DMS153 treated with DMSO at 0.1 percent for 48 hours (cell line): Measurements from ENCODE around the gene MYOCD.

Experiments
- DNase-seq: peaks from one replicate; lab custom pipeline; 2025; ENCODE audit not compliant: unreplicated experiment; lab: John Stamatoyannopoulos, UW

Gene MYOCD

DNA sequence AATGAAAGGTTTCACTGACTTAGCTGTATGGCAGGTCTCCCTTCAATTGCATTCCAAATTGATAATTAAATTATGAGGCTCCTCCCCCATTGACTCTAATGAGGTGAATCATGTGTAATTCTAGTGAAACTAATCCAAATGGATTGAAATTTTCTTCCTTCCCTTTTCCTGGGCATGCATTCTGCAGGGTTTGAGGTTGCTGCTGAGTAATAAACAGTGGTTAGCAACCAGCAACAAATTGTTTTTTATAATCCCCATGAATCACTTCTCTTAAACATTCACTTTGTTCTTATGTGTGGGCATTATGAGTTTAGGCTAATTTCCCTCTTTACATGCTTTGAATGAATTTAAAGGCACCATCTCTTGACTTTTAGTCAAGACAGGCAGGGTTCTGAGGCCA is 43.4 kb downstream of the MYOCD start:
- no peak for DNase-seq

DNA sequence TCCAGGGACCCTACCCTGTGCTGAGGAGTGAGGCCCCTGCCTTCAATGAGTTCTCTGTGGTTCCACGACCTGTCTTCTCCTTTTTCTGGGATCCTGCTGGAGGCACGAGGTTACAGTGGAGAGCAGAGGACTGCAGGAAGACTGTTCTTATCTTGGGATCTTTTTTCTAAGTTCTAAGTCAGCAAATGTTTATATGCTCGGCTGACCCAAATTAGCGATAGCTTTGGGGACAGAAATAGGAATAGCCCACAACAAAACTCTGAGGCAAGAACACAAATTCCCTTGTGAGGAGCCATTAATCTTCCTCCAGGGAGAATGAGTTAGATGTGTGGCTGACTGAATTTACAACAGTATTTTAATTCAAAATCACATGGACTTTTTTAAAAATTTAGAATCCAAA is 46.7 kb downstream of the MYOCD start:
- DNase-seq: no peak

DNA sequence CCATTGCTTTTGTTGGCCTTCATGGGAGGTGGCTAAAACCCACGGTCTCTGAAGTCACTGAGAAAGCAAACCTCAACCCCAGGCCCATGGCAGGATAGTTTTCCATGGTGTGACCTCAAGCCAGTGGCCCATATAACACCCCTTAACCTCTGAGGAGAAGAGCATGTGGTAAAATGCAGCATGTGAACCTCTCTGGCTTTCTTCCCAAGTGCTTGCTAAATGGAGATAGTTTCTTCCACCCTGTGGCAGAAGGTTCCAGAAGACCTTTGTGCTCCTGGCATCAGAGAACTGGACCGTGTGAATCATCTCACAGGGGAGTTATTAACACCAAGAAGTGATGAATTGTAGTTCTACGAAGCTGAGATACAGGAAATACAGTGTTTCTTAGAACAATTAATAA is 47.3 kb downstream of the MYOCD start:
- DNase-seq: no peak

DNA sequence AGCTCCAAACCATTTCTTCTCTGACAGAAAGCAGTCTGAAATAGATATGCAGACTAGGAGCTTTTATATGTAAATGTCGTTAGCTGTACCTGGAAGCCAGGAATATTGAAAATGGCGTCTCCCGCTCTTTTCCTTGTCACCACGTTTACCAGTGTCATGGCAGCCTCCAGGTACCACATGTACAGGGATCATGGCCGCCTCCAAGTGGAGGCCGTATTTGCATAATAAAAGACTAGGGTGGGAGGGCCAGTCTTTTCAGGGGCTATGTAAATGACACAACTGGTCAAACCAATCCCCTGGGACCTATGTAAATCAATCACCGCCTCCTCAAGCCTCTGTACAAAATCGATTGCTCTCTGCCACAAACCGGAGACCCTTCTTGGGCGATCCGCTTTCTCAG is 54.3 kb downstream of the MYOCD start:
- no peak for DNase-seq

DNA sequence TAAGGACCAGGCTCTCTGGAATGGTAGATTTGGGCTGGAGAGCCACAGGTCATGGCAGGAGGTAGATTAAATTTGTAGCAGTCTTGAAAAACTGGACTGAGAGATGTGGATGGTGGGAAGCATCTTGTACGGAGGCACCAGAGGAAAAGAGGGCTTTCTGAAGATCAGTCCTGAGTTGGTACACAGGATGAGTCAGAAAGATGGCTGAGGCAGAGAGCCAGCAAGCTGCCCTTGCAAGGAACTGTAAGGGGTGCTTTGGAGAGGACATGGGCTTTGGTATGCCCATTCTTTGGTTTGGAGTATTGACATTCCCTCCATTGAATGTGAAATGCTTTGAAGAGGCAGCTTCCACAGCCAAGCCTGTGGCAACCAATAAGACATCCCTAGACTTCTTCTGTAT is 55.9 kb downstream of the MYOCD start:
- no peak for DNase-seq

DNA sequence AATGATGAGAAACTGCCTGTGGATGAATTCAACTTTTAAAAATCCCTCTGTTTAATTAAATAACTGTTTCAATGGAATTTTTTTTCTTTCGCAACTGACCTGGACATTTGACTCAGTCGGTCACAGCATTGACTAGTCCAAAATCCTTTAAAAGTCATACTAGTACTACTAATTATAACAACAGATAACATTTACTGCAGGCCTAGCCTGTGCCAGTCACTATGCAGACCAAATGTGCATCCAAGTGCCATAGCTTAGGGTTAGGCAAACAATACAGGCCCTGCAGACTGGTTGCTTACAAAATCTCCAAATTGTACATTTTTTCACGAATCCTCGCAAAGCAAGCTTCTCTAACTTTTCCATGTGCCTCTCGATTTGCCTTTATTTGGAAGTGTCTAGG is 56.6 kb downstream of the MYOCD start:
- no peak for DNase-seq

DNA sequence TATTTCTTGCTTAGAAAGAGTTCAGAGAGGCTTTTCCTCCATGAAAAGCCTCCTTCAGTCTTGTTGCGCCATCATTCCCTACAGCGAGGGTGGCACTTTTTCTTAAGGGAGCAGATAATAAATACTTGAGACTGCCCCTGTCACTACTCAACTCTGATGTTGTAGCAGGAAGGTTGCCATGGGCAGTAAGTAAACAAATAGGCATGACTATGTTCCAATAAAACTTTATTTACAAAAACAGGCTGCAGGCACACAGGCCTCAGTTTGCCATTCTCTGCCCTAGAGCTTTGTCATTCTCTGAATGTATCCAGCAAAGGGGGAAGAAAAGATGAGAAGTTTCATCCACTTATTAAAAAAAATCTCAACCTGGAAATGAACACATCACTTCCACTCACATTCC is 60.4 kb downstream of the MYOCD start:
- DNase-seq: no peak

DNA sequence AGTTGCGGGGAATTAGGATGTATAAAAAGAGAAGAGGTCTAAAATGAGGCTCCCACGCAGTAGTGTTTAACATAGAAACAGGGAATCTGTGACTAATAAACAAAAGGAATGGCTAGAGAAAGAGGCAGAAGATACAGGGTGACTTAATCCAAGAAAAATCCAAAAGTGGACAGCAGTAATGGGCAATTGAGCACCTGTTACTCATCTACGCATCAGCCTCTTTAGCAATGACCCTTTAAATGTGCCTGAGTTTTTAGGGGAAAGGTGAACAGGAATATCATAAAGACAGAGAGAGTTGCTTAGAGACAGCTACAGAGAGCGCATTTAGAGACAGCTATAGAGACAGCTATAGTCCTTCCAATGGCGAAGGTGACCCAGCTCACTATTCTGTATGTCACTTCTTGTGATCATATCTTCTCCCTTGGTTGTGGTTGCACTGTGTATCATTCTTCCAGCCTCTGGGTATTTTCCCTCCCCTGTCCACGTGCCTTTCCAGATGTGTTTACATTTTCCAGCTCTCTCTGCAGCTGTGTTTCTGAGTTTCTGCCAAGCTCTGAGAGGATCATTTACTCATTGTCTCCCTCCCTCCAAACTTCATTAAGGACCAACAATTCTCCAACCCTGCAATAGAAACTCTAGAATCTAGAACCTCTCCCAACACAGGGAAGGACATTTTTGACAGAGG is 61.5 kb downstream of the MYOCD start:
- DNase-seq: no peak

DNA sequence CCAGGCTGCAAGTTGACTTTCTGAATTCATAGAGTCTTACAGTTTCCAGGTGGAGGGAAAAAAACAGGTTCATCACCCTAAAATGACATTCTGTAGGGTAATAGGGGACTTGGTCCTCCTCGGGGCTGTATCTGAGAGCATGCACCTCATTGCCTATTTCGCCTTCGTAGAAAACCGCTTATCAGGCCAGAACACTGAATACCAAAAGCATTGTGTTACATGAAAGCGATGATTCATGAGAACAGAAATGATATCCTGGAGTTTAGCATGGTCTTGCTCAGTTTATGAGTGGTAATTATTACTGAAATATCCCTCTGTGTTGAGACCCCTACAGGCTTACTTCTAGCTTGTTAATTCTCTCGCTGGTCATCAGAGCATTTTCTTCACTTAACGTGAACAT is 62.2 kb downstream of the MYOCD start:
- no peak for DNase-seq

DNA sequence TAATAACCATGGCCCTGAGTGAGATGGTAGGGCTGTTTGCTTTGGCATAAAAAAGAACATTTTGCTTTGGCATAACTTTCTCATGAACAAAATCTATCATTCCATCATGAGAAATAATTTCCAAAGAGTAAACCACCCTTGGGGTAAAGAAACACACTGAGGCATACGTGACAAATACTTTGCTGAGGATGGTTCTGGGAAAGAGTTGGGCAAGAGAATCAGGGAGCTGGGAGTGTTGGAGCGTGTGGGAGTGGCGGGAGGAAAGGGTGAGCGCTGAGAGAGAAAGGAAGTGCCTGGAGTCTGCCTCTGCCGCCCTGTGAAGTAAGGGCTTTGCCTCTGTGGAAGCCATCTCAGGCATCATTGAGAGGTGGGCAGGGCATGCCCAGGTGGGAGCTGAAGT is 63.4 kb downstream of the MYOCD start:
- no peak for DNase-seq

DNA sequence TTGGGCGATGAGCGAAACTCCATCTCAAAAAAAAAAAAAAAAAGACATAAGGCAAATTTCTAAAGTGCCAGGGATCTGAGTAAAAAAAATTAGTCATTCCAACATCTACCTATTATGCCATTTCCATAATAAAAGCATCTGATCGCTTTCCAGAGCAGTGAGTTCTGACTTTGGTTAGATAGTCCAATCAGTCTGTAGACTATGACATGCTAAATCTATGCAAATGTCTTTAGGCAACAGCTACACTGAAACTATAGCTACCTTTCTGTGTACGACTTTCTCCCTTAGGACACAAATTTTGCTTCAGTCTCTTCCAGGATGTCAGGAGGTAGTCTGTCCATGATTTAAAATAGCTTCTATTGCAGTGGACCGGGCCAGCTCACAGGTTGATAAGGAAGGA is 64.7 kb downstream of the MYOCD start:
- no peak for DNase-seq

DNA sequence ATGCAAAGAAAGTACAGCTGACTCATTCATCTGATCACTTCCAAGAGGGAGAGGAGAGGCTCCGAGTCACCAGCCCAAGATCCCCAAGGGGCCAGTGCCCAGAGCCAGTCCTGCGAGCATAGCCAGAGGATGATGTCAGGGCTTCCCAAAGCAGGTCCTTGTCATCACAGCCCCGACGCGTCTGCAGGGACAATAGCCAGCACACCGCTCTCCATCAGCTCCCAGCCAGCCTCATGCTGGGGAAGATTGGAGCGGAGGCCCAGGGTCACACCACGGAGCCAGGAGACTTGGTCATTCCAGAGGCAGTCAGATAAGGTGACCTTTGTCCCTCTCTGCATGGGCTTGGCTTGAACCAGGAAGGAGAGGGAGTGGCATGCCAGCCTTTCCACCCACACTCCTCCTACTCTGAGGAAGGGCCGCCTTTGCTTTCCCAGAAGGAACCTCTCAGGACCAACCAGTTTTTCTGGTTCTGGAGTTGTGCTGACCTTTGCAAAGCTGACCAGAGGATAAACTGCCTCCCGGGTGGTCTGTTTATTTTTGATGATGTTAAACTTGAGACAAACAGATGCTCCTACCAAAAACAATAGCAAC is 65.3 kb downstream of the MYOCD start:
- no peak for DNase-seq

DNA sequence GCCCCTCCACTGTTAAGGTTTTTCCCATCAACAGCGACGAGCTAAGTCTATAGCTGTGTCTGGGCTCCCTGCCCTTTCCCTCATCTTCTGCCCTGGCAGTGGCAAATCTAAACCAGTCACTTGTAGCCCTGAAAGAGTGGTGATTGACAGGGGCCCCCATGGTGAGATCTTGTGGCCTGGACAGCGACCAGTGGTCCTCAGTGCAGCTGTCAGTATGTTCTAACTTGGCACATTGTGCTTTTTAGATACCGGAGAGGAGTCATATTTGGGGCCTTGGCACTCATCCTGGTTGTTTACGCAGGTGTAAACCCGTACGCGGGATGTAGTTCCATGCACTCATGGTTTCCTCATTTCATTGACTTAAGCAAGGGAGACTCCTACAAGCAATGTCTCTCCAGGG is 66.1 kb downstream of the MYOCD start:
- no peak for DNase-seq

DNA sequence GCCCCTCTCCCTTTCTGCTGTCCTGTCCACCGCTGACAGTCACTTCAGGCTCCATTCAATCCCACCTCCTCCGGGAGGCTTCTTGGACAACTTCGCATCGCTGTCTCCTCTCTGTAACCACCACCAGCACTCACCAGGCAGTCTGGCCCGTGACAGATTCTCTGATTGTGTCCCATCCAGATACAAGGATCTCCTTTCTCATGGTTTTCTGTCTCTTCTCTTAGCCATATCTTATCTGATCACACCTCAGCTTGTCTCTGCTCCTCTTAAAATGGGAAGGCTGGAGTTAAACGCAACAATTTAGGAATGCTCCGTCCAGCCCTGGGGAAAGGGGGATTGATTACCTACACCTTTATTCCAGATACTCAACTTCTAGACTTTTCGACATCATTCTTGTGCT is 66.7 kb downstream of the MYOCD start:
- no peak for DNase-seq

DNA sequence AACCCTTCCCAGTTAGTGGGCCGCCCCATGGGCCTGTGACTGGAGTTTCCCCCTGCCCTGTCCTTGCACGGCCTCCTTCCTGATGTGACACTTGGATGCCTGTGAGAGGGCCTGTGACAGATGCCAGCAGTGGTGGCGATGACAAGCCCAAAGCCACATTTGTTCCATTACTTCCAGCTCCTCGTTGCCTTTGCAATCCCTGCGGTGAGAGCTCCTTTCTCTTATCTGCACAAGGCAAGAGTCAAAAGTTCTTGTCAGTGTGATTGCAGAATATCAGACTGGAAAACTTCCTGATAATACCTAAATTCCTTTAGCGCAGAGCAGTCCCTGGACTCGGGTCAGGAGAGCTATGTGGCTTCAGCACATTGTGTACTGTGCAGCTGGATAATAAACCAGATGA is 69.2 kb downstream of the MYOCD start:
- no peak for DNase-seq

DNA sequence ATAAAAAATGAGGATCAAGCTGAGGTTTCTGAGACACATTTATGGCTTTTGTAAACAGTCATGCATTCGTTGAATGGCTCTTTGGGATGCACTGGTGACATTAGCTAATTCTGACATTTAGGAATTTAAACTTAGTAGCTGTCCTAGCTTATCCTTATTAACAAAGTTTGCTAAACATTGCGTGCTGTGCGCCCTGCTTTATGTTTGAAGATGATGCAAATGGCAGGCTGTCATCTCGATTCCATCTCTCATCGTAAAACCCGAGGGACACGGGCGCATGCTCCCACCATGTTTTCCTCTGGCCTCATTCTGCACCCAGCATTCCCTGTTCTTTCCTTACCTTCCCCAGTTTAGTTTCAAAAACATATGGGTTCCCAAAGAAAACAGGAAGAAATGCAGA is 69.8 kb downstream of the MYOCD start:
- DNase-seq: no peak

DNA sequence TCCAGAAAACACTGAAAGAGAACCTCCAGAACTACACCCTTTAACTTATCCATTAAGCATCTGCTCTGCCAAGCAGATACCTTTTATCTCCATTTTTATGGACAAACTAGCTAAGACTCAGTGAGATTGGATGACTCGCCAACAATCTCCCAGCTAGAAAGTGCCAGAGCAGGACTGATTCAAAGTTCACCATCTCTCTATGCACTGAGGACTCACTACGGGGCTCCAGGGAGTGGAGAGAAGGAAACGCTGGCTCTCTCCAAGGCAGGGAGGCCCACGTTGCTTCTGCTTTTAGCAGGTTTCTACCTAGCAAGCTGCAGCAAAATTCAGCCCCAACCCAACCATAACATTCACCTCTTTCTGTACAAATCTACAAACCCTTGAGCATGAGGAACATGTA is 70.8 kb downstream of the MYOCD start:
- no peak for DNase-seq

DNA sequence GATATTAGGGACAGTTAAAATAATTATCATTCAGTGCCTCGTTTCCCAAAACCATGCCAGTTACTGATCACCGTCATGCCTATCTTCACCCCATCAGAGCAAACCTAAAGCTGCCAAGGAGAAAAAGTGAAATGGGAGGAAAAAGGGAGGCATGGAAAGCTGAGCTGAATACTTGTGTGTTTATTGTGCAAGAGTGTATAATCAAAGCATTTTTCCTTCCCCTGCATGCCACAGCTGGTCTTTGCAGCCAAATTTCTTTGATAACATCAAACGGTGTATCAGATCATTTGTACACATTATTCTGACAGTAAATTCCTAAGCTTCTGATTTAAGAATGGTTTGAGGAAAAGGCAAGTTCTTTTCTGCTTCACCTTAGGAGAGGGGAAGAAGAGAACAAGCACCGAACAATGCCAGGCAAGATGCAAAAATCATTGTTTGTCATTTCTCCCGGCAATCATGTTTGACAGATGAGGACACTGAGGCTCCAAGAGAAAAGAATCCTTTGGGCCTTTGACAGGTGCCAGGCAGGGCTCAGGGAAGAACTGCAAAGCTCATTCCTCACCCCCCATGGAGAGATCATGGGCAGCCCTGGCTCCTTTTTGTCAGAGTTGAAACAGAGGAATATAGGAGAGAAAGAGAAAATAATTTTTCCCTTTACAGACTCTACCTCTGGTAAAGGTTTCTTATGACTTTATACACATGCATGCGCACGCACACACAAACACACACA is 72.2 kb downstream of the MYOCD start:
- no peak for DNase-seq

DNA sequence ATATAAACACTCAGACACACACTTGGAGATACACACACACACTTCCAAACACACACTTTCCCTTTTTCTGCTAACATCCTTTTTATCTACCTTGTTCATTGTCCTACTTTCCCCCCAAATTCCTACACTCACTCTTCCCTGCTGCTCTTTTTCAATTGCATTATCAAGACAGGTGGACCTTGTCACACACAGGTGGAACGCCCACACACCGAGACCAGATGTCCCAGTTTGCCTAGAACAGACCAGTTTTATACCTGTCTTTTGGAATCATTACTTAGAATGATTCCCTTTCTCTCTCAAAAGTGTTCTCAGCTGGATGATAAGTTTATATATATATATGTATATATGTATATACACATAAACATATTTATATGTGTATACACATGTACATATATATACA is 72.9 kb downstream of the MYOCD start:
- no peak for DNase-seq

DNA sequence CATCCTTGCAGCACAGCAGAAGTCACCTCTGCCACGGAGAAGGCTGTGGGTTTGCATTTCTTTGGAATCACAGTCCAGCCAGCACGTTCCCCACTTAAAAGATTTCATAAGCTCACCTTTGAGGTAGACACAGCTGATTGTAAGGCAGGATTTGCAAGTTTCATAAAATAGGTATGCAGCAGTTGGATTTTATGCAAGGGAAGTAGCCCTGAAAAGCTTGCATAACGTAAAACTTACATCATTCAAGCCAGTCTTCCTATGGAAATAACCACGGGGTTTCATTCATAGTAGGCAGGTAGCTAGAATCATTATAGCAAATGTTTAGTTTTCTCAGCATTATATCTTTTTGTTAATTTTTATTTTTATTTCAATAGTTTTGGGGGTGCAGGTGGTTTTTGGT is 73.8 kb downstream of the MYOCD start:
- DNase-seq: no peak

DNA sequence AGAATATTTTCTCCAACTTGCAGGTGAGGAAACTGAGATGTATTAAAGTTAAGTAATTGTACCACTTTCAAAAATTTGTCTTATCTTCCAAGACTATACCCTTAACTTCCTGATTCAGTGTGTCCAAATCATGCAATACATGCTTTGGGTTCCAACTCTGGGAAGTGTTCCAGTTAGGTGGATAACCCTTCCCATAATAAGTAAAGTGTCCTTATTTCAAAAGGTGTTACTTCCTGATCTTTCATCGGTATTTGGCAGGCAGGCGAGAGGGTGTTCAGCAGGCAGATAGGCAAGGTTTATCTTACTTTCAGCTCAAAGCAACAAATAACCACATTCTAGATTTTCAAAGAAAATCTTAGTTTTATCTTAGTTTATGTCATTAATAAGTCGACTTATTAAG is 77.4 kb downstream of the MYOCD start:
- DNase-seq: no peak

DNA sequence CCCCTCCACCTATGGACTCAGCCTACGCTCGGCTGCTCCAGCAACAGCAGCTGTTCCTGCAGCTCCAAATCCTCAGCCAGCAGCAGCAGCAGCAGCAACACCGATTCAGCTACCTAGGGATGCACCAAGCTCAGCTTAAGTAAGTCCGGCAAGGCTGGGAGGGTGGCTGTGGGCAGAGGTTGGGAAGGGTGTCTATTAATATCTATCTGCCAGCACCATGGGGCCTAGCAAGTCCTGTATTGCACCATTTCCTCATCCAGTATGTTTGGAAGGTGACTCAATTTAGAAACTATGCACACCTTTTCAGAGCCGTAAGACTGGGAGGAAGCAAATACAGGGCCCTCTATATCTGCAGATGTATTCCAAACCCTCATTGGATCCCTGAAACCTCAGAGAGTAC is 78.6 kb downstream of the MYOCD start:
- DNase-seq: no peak

DNA sequence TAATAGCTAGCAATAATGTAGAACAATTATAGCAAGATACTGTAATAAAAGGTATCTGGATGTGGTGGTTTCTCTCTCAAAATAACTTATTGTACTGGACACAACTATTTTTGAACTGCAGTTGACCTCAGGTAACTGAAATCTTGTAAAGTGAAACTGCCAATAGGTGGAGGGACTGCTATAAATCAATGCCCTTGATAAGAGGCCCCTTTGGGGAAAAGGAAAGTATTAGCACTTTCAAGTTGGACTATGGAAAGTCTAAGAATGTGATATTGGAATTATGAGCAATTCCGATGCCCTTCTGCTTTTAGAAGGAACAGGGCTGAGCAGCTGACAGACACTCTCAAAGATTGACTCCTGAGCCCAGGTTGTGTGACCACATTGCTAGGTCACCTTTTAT is 79.1 kb downstream of the MYOCD start:
- DNase-seq: no peak
